ENCODE measurements around the gene GLRX3. TPM values are rescaled to one million over a fixed set of nuclear protein-coding genes. Genes with fewer than 3 reads are reported as not detected.
A peak's percentile ranks its signal among the peaks of the same experiment; 100 is the strongest.

Gene GLRX3
- total and polyA plus RNA-seq, 10 of the 15 experiments (the other 5 are each of a cell fraction or from before 2014, with no cell fraction given): 94.7 to 209 (median 131) TPM

DNA sequence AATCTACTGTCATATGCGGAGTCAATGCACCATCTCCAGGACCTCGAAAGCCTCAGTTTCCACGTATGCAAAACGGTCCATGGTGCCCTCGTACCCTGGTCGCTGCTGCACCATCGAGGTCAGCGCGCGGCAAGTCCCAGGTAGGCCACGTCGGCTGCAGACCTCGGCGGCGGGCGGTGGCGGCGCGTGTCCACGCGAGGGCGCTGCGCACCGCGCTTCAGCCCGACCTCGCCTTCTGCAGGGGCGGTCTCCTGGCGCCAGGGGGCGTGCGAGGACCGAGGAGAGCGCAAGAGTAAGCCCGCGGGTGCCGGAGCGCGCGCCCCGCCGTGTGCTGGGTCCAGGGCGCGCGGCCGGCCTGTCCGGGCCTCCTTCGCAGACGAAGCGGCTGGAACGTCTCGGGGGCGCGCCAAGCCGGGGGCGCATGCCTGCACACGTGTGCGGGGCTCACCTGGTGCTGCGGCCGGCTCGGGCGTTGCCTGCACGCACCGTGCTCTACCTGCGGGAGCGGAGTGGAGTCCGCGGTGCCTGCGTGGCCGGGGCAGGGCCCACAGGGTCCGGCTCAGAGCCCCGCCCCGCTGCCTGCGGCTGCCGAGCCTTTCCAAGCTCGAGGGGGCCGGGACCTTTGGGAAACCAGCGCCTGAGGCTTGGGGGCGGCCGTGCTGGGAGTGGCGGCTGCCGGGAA is 54.0 kb downstream of the GLRX3 start (continued):
- TF ChIP-seq IKZF1 (conservative IDR thresholded peaks at IDR 0.05) (peak; percentile 39), POLR2A (IDR thresholded peaks at IDR 0.05; ENCODE audit: low read depth, low read length) (peak; percentile 60; the same call in 1 of the 2 replicates), SRF (IDR thresholded peaks at IDR 0.05; ENCODE audit: low read depth in 2 of 2, low read length in 2 of 2) (0 out of 4 replicates have a peak, but pooled peaks of 1 of the 2 experiments have one; percentile 32), NR2F1 (conservative IDR thresholded peaks at IDR 0.05) (peak; percentile 32; the same call in 1 of the 2 replicates), RB1 (IDR thresholded peaks at IDR 0.05; ENCODE audit: borderline replicate concordance) (peak; percentile 92; the same call in 1 of the 2 replicates)
- TF ChIP-seq, protein P1, sequence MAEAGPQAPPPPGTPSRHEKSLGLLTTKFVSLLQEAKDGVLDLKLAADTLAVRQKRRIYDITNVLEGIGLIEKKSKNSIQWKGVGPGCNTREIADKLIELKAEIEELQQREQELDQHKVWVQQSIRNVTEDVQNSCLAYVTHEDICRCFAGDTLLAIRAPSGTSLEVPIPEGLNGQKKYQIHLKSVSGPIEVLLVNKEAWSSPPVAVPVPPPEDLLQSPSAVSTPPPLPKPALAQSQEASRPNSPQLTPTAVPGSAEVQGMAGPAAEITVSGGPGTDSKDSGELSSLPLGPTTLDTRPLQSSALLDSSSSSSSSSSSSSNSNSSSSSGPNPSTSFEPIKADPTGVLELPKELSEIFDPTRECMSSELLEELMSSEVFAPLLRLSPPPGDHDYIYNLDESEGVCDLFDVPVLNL (IDR thresholded peaks at IDR 0.05; ENCODE audit: low read depth, low read length): 0 out of 2 replicates have a peak, but pooled peaks have one; percentile 40

DNA sequence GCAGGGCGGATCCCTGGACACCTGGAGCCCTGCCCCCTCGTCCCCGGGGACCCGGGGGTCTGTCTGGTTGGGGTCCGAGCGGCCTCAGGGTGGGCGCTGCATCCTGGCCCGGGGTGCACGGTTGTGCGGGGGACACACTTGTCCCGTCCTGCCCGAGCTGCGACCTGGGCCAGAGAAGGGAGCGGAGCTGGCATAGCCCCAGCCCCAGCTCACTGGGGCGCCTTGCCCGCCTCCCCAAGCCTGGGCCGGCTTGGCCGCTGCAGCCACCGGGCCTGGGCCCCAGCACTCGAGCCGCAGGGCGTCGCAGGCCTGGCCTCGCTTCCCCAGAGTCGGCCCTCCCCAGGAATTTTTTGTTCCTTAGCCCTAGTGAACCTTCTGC is 54.5 kb downstream of the GLRX3 start:
- Histone ChIP-seq H3K4me3 (peak overlapping the region; percentile 25; the same call in 1 of the 2 replicates), H2AFZ (ENCODE audit: control insufficient read depth, low read depth, low read length) (no peak overlapping the region), H3K36me3 (ENCODE audit: control insufficient read depth in 2 of 2, insufficient read depth in 2 of 2, low read length in 1 of 2) (no peaks in the 10 kb centered on the region; a peak in 1 of 4 replicates), H3K27ac (ENCODE audit: control insufficient read depth, insufficient read depth) (no peak overlapping the region), H3K4me1 (ENCODE audit: control insufficient read depth, insufficient read depth, low read length) (no peaks in the 10 kb centered on the region), H3K9me3 (replicated peaks; ENCODE audit: control insufficient read depth, insufficient read depth, low read length) (no peaks in the 10 kb centered on the region), H3K79me2 (ENCODE audit: control insufficient read depth, insufficient read depth, low read length) (no peaks in the 10 kb centered on the region), H3K4me2 (ENCODE audit: control insufficient read depth, insufficient read depth) (peak overlapping the region; percentile 87), H4K20me1 (ENCODE audit: control insufficient read depth, insufficient read depth) (no peaks in the 10 kb centered on the region), H3K27me3 (replicated peaks in 1 of 2; ENCODE audit: control insufficient read depth in 2 of 2, insufficient read depth in 2 of 2, low read length in 1 of 2) (no peaks in the 10 kb centered on the region), H3K9ac (ENCODE audit: control insufficient read depth, insufficient read depth, low read length) (no peak overlapping the region)
- ChIA-PET RAD21 (ENCODE audit: unreplicated experiment) (no interaction called here), CTCF (interaction anchor here (1.0 to 1.3 kb wide), 2 partner anchors 8 to 1683 kb away, joined by 4 to 5 read pairs; no protein-coding TSS in a partner anchor), SMC1A (ENCODE audit: uncharacterized antibody, unreplicated experiment) (no interaction called here), POLR2A (no interaction called here)
- DNase-seq (ENCODE audit: low read depth, low spot score) (no peak), FAIRE-seq (no peak), ATAC-seq (no peak; the same call in 2 of the 3 replicates)
- 45% methylated on average over 23 of the region's 25 CpGs for WGBS (ENCODE audit: insufficient coverage, insufficient replicate concordance, low lambda C conversion rate, missing lambda C conversion rate)
- TF ChIP-seq DPF2 (IDR thresholded peaks at IDR 0.05) (no peak), BACH1 (IDR thresholded peaks at IDR 0.05; ENCODE audit: borderline replicate concordance) (no peak), POU2F2 (IDR thresholded peaks at IDR 0.05; ENCODE audit: borderline replicate concordance, low read depth, low read length) (no peak), ZNF274 (IDR thresholded peaks at IDR 0.05; ENCODE audit: insufficient read depth, insufficient read length) (no peak)
- TF ChIP-seq, protein P2, sequence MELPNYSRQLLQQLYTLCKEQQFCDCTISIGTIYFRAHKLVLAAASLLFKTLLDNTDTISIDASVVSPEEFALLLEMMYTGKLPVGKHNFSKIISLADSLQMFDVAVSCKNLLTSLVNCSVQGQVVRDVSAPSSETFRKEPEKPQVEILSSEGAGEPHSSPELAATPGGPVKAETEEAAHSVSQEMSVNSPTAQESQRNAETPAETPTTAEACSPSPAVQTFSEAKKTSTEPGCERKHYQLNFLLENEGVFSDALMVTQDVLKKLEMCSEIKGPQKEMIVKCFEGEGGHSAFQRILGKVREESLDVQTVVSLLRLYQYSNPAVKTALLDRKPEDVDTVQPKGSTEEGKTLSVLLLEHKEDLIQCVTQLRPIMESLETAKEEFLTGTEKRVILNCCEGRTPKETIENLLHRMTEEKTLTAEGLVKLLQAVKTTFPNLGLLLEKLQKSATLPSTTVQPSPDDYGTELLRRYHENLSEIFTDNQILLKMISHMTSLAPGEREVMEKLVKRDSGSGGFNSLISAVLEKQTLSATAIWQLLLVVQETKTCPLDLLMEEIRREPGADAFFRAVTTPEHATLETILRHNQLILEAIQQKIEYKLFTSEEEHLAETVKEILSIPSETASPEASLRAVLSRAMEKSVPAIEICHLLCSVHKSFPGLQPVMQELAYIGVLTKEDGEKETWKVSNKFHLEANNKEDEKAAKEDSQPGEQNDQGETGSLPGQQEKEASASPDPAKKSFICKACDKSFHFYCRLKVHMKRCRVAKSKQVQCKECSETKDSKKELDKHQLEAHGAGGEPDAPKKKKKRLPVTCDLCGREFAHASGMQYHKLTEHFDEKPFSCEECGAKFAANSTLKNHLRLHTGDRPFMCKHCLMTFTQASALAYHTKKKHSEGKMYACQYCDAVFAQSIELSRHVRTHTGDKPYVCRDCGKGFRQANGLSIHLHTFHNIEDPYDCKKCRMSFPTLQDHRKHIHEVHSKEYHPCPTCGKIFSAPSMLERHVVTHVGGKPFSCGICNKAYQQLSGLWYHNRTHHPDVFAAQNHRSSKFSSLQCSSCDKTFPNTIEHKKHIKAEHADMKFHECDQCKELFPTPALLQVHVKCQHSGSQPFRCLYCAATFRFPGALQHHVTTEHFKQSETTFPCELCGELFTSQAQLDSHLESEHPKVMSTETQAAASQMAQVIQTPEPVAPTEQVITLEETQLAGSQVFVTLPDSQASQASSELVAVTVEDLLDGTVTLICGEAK (IDR thresholded peaks at IDR 0.05; ENCODE audit: borderline replicate concordance): no peak
- TF ChIP-seq, protein P3, sequence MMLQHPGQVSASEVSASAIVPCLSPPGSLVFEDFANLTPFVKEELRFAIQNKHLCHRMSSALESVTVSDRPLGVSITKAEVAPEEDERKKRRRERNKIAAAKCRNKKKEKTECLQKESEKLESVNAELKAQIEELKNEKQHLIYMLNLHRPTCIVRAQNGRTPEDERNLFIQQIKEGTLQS (IDR thresholded peaks at IDR 0.05; ENCODE audit: borderline replicate concordance, extremely low read depth, low read depth, low read length): no peak
- TF ChIP-seq, protein P4, sequence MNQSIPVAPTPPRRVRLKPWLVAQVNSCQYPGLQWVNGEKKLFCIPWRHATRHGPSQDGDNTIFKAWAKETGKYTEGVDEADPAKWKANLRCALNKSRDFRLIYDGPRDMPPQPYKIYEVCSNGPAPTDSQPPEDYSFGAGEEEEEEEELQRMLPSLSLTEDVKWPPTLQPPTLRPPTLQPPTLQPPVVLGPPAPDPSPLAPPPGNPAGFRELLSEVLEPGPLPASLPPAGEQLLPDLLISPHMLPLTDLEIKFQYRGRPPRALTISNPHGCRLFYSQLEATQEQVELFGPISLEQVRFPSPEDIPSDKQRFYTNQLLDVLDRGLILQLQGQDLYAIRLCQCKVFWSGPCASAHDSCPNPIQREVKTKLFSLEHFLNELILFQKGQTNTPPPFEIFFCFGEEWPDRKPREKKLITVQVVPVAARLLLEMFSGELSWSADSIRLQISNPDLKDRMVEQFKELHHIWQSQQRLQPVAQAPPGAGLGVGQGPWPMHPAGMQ (IDR thresholded peaks at IDR 0.05; ENCODE audit: borderline replicate concordance): no peak
- no TSS peak for BruUV-seq (replicated peaks)
- in situ Hi-C loops (cut with MboI) (no loop called here), intact Hi-C loops (cut with micrococcal nuclease; ENCODE audit: unreplicated experiment) (loop anchor here (2.0 kb wide), 1 partner anchor 1684 kb away; no protein-coding TSS in a partner anchor)
